NCI-H1048 (cell line): ENCODE results near the gene SNX1.
"Not testable (repeated sequence)": the region's sequence is repeated elsewhere in the genome, so short reads cannot be mapped to it uniquely, and the experiment has no call there.

Source experiments
- DNase-seq: peaks from one replicate; lab custom pipeline; 2025; lab: John Stamatoyannopoulos, UW

Gene SNX1

DNA sequence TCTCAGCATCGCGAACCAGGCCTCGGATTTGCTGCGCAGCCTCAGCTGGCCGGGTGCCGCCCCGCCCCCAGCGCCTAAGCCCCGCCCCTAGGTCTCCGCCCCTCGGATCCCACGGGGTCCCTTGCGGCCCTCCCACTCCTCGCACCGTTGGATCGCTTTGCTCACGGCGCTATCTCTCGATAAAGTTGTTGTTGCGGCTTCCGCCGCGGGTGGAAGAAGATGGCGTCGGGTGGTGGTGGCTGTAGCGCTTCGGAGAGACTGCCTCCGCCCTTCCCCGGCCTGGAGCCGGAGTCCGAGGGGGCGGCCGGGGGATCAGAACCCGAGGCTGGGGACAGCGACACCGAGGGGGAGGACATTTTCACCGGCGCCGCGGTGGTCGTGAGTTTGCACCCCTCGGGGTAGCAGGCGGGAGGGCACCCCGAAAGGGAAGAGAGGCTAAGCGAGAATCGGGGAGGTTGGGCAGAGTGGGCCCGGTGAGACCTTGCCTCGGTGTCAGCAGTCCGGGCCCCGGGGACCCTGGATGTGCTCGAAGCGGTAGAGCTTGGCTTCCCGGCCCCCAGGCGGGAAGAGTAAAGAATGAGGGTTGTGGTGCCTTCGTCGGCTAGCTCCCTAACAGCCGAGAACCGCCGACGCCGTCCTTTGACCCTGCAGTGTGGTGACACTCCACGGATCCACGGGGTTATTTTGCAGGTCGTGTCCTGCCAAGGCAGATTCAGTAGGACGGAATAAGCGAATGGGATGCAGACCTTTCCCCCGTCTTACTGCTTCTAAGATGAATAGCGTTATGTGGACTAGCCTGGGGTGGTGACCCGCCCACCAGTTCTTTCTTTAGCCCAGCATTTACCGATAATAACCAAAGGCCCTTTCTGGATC, at the start of gene SNX1:
Gene SNX1, plus strand, starts transcription at position 188 of the 873 bp plus-strand sequence. Its CDS starts 32 bp downstream, at position 220.
- DNase-seq: peak; percentile 80

DNA sequence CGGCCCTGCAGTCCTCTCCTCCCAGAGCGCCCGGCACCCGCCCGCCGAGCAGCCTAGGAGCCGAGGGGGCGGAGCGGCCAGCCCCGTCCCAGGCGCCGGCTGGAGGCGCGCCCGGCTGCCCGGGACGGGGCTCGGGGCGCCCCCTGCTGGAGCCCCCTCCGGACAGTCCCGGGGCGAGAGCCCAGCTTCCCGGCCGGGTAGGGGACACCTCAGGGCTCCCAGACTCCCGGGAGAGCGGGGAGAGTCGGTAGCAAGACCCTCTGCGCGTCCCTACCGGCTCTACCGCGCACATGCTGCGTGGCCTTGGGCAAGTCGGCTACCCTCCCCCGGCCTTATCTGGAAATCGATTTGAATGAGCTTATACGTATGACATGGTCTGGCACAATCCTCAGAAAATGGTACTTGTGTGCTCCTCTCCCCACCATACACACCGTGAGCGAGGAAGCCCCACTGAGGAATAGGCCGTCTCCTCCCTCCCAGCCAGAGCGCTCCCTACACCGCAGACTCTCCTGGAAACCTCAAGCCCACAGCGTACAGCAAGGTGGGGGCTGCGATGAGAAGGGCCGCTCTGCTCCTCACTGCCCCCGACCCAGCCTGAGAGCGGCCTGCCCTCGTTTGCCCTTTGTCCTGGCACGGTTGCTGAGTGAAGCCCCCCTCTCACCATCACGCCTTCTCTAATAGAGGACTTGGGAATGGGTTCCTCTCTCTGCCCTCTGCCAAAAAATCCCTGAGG, 49.2 kb upstream of the SNX1 start, which contains the start of gene DAPK2:
Gene DAPK2, minus strand, starts transcription at position 65 of the 733 bp plus-strand sequence. CDS start 6,224 bp downstream, outside the sequence.
- peak; percentile 29 for DNase-seq

GRCh38 chr15:64048781-64049460, 46.9 kb upstream of the SNX1 start:
- DNase-seq: no peak

- no peak for DNase-seq
These were observed 45.3 kb upstream of the SNX1 start for GRCh38 chr15:64050281-64051092.

GRCh38 chr15:64051093-64051402, 44.7 kb upstream of the SNX1 start:
- DNase-seq: no peak

DNA sequence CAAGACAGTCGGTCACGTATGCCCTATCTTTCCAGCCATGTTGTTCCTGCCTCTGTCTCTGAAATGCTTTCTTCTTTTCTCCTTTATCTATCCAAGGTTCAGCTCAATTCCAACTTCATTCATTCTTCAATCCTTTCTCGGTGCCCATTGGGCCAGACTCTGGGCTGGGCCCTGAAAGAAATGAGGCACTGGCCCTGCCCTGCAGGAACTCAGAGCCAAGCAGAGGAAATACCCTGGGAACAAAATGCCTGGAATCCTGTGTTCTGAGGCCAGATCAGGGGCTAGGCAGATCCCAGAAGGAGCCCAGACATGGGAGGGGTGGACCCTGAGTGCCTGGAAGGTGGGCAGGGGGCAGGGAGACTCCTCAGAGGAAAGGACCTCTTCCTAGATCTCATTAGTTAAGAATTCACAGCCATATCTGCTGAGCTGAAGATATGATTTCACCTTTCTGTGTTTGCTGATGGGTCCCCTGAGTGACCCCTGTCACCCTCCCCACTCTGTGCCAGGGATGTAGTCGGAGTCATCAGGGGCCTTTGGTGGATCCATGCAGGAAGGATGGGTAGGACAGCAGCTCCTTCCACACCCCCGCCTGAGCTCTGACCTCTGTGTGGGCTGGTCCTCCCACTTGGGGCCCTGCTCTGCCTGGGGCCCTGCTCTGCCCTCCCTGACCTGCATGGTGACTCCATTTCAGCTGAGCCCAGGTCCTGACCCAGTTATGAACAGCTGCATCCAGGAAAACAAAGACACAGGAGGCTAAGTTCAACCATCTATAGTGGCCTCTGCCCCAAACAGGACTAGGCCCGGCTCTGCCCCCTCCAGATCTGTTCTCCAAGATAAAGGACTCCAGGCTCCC, 44.1 kb upstream of the SNX1 start:
- no peak for DNase-seq

- DNase-seq: no peak
These were observed 42.8 kb upstream of the SNX1 start for GRCh38 chr15:64052925-64053491.

- not testable (repeated sequence) for DNase-seq
These were observed 42.1 kb upstream of the SNX1 start for GRCh38 chr15:64053674-64054073.

GRCh38 chr15:64058279-64058678, 37.5 kb upstream of the SNX1 start:
- no peak for DNase-seq

DNA sequence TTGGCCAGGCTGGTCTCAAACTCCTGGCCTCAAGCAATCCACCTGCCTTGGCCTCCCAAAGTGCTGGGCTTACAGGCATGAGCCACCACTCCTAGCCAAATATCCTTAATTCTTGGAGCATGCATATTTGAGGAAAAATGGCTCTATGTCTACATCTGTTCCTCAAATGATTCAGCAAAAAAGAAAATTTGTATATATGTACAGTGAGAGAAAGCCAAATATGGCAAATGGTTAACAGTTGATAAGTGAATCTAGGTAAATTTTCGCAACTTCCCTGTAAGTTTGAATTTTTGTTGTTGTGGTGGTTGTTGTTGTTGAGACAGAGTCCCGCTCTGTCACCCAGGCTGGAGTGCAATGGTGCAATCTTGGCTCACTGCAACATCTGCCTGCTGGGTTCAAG, 36.7 kb upstream of the SNX1 start:
- DNase-seq: not testable (repeated sequence)

DNA sequence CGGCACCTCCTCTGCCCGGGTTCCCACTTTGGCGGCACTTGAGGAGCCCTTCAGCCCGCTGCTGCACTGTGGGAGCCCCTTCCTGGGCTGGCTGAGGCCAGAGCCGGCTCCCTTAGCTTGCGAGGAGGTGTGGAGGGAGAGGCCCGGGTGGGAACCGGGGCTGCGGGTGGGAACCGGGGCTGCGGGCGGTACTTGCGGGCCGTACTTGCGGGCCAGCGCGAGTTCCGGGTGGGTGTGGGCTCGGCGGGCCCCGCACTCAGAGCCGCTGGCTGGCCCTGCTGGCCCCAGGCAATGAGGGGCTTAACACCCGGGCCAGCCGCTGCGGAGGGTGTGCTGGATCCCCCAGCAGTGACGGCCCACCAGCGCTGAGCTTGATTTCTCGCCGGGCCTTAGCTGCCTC, 35.1 kb upstream of the SNX1 start:
- no peak for DNase-seq

GRCh38 chr15:64066451-64066850, 29.3 kb upstream of the SNX1 start:
- no peak for DNase-seq

DNA sequence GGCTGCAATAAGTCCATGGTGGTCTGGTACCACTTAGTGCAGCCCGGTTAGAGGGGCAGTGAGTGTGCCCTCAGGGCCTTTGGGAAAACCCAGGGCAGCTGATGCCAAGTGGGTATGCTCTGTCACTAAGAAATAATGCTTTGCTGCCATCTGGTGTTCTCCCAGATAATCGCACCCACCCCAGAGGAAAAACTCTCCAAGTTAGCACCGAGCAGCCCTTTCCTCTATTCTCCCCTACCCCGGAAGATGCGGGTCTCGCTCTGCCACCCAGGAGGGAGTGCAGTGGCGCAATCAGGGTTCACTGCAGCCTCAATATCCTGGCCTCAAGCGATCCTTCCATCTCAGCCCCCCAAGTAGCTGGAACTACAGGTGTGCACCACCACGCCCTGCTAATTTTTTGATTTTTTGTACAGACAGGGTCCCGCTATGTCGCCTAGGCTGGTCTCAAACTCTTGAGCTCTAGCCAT, 28.2 kb upstream of the SNX1 start:
- peak; percentile 9 for DNase-seq

DNA sequence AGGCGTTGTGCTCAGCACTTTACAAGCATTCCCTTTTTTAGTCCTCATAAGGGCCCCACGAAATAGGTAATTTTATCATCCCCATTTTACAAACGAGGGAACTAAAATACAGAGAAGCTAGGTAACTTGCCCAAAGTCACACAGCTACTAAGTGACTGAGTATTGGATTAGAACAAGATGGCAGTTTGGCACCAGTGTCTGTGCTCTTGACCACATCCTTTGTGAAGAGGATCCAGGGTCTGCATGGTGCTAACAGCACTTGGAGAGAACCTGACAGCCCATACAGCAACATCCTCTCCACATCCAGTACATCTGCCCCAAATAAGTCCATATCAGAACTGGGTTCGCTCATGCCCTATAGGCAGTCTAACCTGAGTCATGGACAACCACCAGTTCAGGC, 27.6 kb upstream of the SNX1 start:
- DNase-seq: no peak

- DNase-seq: no peak
These were observed 25.7 kb upstream of the SNX1 start for GRCh38 chr15:64070106-64070505.

DNA sequence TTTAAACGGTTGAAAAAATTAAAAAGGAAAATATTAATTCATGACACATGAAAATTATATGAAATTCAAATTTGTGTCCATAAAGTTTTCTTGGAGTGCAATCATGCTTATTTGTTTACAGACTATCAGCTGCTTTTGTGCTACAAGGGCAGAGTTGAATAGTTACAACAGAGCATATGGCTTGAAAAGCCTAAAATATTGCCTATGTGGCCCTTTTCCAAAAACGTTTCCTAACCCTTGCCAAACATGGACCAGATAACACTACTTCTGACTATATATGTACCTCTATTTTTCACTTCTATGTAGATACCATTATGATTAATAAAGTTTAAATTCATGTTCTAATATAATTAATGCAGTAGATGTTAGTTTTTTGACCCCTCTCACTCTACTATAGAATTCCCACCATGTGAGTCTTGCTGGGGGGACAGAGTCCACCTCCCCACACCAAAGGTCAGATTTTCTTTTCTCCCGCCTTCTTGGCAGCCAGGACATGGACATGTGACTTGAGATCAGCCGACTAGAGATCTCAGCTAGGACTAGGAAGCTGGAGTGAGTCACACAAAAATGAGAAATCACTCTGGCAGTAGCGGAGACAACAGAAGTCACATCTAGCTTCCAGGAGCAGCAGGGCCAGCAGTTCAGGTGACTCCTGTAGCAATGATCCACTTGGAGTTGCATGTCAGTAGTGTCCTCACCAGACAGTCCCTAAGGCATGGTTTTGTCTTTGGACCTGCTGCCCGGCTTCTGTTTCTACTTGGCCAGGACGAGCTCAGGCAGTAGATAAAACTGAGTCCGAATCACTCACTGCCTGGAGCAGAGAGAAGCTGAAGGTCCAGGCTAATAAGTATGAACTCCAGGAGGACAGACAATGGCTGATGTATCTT, 24.6 kb upstream of the SNX1 start:
- no peak for DNase-seq

- DNase-seq: no peak
These were observed 23.6 kb upstream of the SNX1 start for GRCh38 chr15:64071931-64072765.

- DNase-seq: no peak
These were observed 23.0 kb upstream of the SNX1 start for GRCh38 chr15:64072812-64073211.
